Activated CD8-positive, alpha-beta memory T cell treated with anti-CD3 and anti-CD28 coated beads for 4 hours (primary cell): ENCODE measurements around the gene TADA1.
A peak's percentile ranks its signal among the peaks of the same experiment; 100 is the strongest.
"Not testable (repeated sequence)": the region's sequence is repeated elsewhere in the genome, so short reads cannot be mapped to it uniquely, and the experiment has no call there.

ENCODE experiments used
- DNase-seq, 2 donors: peaks; one replicate each; pipeline ENCODE4 v3.0.0-alpha.2; 2020; ENCODE audit warnings: low read depth in 2 of 2

The TADA1 gene

GRCh38 chr1:166843769-166844596 lies 32.1 kb downstream of the TADA1 start:
- DNase-seq = no peak

DNA sequence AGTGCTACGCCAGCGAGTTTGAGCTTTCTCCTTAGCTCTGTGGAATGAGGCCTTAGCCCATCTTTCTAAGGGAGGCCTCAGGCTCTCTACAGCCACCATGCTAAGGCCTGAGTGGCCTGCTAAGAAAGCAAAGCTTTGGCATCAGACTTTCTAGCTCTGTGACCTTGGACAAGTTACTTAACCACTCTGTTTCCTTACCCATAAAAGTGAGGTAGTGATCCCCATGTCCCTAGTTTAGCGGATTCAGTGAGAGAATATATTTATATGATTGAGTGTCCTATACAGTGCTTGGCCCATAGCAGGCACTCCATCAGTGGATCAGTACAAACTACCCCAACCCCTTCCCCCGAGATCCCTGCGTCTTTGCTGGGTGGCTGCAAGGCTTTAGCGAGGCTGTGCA lies 32.7 kb downstream of the TADA1 start:
- no peak for DNase-seq

DNA sequence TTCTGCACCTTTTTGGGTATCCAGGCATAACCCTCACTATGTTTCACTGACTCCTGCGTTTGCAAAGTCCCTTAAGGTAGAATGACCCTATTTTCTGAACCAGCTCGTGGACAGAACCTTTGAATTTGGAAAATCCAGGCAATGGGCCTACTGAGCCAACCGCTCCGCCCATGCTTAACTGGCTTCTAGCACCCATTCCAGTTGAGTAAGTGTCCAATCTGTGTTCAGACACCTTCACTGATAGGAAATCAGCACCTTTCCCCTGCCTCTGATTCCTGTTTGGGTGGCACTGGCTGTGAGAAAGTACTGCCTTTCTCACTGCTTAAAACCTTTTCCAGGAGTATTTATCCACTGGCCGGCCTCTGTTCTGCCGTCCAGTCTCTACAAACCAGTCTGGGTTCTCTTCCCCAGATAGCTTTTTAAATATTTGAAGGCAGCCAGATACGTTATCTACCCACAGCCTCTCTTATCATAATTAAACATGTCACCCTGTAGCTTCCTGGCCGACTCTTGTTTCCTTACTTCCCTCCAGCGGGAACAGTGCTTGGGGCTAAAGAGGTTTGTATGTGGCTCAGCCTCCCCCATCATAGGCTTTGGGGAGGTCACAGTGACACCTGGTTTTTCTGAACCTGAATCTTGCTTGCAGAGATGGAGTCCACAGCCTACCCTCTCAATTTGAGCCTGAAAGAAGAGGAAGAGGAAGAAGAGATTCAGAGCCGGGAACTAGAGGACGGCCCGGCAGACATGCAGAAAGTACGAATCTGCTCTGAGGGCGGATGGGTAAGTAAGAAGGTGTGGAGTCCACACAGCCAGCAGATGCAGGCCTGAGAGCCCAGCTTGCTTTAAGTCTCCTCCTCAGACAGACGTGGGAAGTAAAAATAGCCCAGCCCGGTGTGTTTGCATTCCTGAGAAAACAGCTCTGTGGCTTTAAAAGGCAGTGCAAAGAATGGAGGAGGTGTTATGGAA lies 35.5 kb downstream of the TADA1 start:
- DNase-seq = no peak

GRCh38 chr1:166839600-166840308 lies 36.3 kb downstream of the TADA1 start:
- peak in 1 of 2 donors; percentile 21 for DNase-seq

GRCh38 chr1:166838766-166839599 lies 37.1 kb downstream of the TADA1 start, which contains the start of gene POGK:
TSS of gene POGK (plus strand) at chr1:166839475. CDS start at chr1:166840957, 1,482 bp downstream.
- DNase-seq = peak; percentile 65 to 70

- DNase-seq = no peak
These were observed 39.3 kb downstream of the TADA1 start for GRCh38 chr1:166836733-166837132.

GRCh38 chr1:166829762-166830161 lies 46.3 kb downstream of the TADA1 start:
- DNase-seq = not testable (repeated sequence)

DNA sequence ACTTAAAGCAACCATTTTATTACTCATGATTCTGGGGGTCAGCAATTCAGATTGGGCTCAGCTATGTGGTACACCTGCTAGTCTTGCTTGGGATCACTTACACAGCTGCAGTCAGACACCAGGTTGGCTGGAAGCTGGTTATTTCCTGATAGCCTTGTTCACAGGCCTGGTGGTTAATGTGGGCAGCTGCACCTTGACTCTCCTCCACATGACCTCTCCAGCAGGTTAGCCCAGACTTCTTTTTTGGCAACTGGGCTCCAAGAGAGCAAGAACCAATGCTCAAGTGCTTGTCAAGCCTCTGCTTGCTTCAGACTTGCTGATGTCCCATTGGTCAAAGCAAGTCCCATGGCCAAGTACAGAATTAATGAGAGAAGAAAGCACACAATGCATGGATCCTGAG lies 48.6 kb downstream of the TADA1 start:
- no peak for DNase-seq

DNA sequence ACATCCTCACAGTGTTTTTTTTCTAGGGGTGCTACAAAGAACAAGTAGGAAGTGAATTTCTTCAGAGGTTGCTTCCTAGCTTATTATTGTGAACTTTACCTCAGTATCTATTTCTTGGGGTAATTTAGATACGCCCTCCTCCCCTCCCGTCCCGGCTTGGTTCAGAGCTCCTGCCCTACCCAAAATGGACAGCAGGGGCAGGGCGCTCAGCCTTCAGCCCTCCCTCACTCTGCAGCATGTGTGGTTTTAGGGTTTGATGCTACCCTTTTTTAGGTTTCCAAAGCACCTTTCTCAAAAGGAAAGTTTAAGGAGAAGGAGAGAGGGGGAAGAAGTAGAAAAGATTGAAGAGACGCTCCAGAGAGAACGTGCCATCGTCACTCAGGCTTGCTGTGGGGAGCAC lies 53.7 kb downstream of the TADA1 start:
- no peak for DNase-seq

- DNase-seq = no peak
These were observed 56.1 kb downstream of the TADA1 start for GRCh38 chr1:166819974-166820373.

DNA sequence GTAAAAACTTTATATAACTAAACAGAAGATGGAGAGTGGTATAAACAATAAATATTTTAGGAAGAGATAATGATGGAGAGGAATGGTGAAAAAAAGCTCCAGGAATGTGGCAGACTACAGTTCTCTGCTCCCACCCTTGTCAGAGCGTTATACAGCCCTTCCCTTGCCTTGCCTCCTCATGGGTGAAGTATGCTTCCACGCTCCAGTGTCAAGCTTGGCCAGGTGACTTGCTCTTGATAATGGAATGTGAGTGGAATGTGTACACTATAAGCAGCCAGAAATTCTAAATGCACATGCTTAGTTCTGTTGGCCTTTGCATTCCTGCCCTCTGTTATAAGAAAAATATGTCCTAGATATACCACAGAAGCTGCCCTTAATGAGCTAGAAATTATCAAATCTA lies 61.5 kb downstream of the TADA1 start:
- no peak for DNase-seq

- no peak for DNase-seq
These were observed 62.4 kb downstream of the TADA1 start for GRCh38 chr1:166813508-166814223.

- DNase-seq = no peak
These were observed 64.4 kb downstream of the TADA1 start for GRCh38 chr1:166811691-166812090.

GRCh38 chr1:166808952-166809351 lies 67.1 kb downstream of the TADA1 start:
- no peak for DNase-seq
